GM10248 (cell line): ENCODE results near the gene CPNE7.

Source experiments
- CTCF ChIA-PET: fragments of 300-600 bp; sonication (Branson Sonifier 250); formaldehyde crosslinking; extraction: SDS; loops from one replicate; lab custom pipeline; 2021; ENCODE audit warnings: antibody characterized with exemption; lab: Yijun Ruan, JAX
- POLR2A ChIA-PET: fragments of 350-650 bp; sonication (Branson Sonifier 250); formaldehyde crosslinking; extraction: SDS; loops from one replicate; lab custom pipeline; 2020; ENCODE audit warnings: antibody characterized with exemption; lab: Yijun Ruan, JAX
- DNase-seq: peaks from one replicate; pipeline ENCODE4 v3.0.0; 2012; ENCODE audit errors: extremely low spot score
- CTCF ChIP-seq: IDR thresholded peaks from 2 replicates; pipeline ENCODE4 v1.5.1; 2012; ENCODE audit warnings: mild to moderate bottlenecking, low read depth; ENCODE audit errors: extremely low read depth, missing control alignments, control extremely low read depth

The CPNE7 gene

GRCh38 chr16:89536371-89536770 lies 39.2 kb upstream of the CPNE7 start:
- no peak for TF ChIP-seq CTCF
- no peak for DNase-seq
- POLR2A ChIA-PET, result interaction anchor here (1.3 kb wide), 1 partner anchor 9 kb away, joined by 4 read pairs; no protein-coding TSS in a partner anchor
- CTCF ChIA-PET, result interaction anchor here (1.0 kb wide), 1 partner anchor 11 kb away, joined by 3 read pairs; no protein-coding TSS in a partner anchor

GRCh38 chr16:89536886-89537548 lies 38.5 kb upstream of the CPNE7 start:
- POLR2A ChIA-PET, result interaction anchor here (1.3 kb wide), 1 partner anchor 9 kb away, joined by 4 read pairs; no protein-coding TSS in a partner anchor
- no peak for TF ChIP-seq CTCF

GRCh38 chr16:89537549-89537925 lies 38.0 kb upstream of the CPNE7 start:
- CTCF ChIA-PET, result no interaction called here
- DNase-seq, result no peak
- POLR2A ChIA-PET, result interaction anchor here (1.3 kb wide), 1 partner anchor 8 kb away, joined by 4 read pairs; no protein-coding TSS in a partner anchor
- TF ChIP-seq CTCF, result no peak

More at GRCh38 chr16:89536886-89537548, 38.5 kb upstream of the CPNE7 start:
- DNase-seq, result no peak
- CTCF ChIA-PET, result interaction anchor here (1.0 kb wide), 1 partner anchor 11 kb away, joined by 3 read pairs; no protein-coding TSS in a partner anchor

- TF ChIP-seq CTCF, result no peak
- ChIA-PET CTCF (interaction anchor here (1.3 kb wide), 1 partner anchor 19 kb away, joined by 3 read pairs; no protein-coding TSS in a partner anchor), POLR2A (no interaction called here)
Measured at GRCh38 chr16:89538286-89538685, 37.3 kb upstream of the CPNE7 start.

GRCh38 chr16:89540557-89540956 lies 35.0 kb upstream of the CPNE7 start:
- POLR2A ChIA-PET, result no interaction called here
- TF ChIP-seq CTCF, result no peak
- DNase-seq, result no peak
- CTCF ChIA-PET, result interaction anchor here (1.3 to 1.4 kb wide), 3 partner anchors 9 to 16 kb away, joined by 3 to 4 read pairs (median 3); no protein-coding TSS in a partner anchor

More at GRCh38 chr16:89538286-89538685, 37.3 kb upstream of the CPNE7 start:
- DNase-seq, result no peak

- no peak for TF ChIP-seq CTCF
- ChIA-PET POLR2A (no interaction called here), CTCF (interaction anchor here (1.1 to 1.3 kb wide), 2 partner anchors 10 to 73 kb away, joined by 3 read pairs; no protein-coding TSS in a partner anchor)
- no peak for DNase-seq
Measured at GRCh38 chr16:89541792-89542191, 33.8 kb upstream of the CPNE7 start.
